ENCODE results near the gene BAZ1B. TPM values are rescaled to one million over a fixed set of nuclear protein-coding genes. Genes with fewer than 3 reads are reported as not detected.
"Not testable (repeated sequence)": the region's sequence is repeated elsewhere in the genome, so short reads cannot be mapped to it uniquely, and the experiment has no call there.

The BAZ1B gene
- polyA plus RNA-seq, 1 donor from 2014 or later = 35.0 TPM

- not testable (repeated sequence) for H4K20me1 ChIP-seq (ENCODE audit: insufficient read depth); H3K4me2 ChIP-seq (ENCODE audit: low read length); H3K9me2 ChIP-seq (ENCODE audit: insufficient read depth, low read length); H3K9me3 ChIP-seq (ENCODE audit: low read length); H3K27ac ChIP-seq (ENCODE audit: low read length); H3K9ac ChIP-seq (ENCODE audit: low read length); H3K4me3 ChIP-seq (ENCODE audit: low read length); H3F3A ChIP-seq (ENCODE audit: insufficient read depth, low read length, poor library complexity, severe bottlenecking); H3K79me2 ChIP-seq (replicated peaks; ENCODE audit: insufficient read depth, low read length); H3K27me3 ChIP-seq (ENCODE audit: insufficient read depth, low read depth, low read length); H2AFZ ChIP-seq (ENCODE audit: low read depth, low read length); H3K36me3 ChIP-seq (ENCODE audit: insufficient read depth, low read length)
Observed at GRCh38 chr7:73526158-73526494, 4.0 kb upstream of the BAZ1B start.

GRCh38 chr7:73521636-73522104 is 423 bp downstream of the BAZ1B start:
- Histone ChIP-seq H3K79me2 (replicated peaks; ENCODE audit: insufficient read depth, low read length) (peaks cover 44% of the 10 kb centered on the region), H3K9ac (ENCODE audit: low read length) (peak overlapping the region; percentile 81), H3K9me3 (ENCODE audit: low read length) (no peaks in the 10 kb centered on the region), H3K36me3 (ENCODE audit: insufficient read depth, low read length) (no peaks in the 10 kb centered on the region), H3K4me2 (ENCODE audit: low read length) (no peak overlapping the region), H3K27ac (ENCODE audit: low read length) (peak overlapping the region; percentile 84), H3K4me3 (ENCODE audit: low read length) (peak overlapping the region; percentile 79), H2AFZ (ENCODE audit: low read depth, low read length) (no peak overlapping the region), H3F3A (ENCODE audit: insufficient read depth, low read length, poor library complexity, severe bottlenecking) (no peaks in the 10 kb centered on the region), H3K9me2 (ENCODE audit: insufficient read depth, low read length) (no peaks in the 10 kb centered on the region), H3K27me3 (ENCODE audit: insufficient read depth, low read depth, low read length) (no peaks in the 10 kb centered on the region), H4K20me1 (ENCODE audit: insufficient read depth) (peaks cover 4% of the 10 kb centered on the region)
- TF ChIP-seq RAD21 (conservative IDR thresholded peaks at IDR 0.05) = no peak
- TF ChIP-seq MXI1 (conservative IDR thresholded peaks at IDR 0.05; ENCODE audit: poor library complexity, severe bottlenecking) = no peak
- TF ChIP-seq REST (IDR thresholded peaks at IDR 0.05; ENCODE audit: borderline replicate concordance) = no peak
- no peak for TF ChIP-seq POLR2AphosphoS5 (IDR thresholded peaks at IDR 0.05)
- TF ChIP-seq SMC3 (conservative IDR thresholded peaks at IDR 0.05; ENCODE audit: poor library complexity) = no peak
- no peak for TF ChIP-seq EP300 (conservative IDR thresholded peaks at IDR 0.05; ENCODE audit: poor library complexity, severe bottlenecking)
- TF ChIP-seq EZH2 (IDR thresholded peaks at IDR 0.05; ENCODE audit: borderline replicate concordance, insufficient read depth, low read length, poor library complexity, severe bottlenecking) = no peak
- TF ChIP-seq CTCF (IDR thresholded peaks at IDR 0.05; ENCODE audit: poor library complexity, severe bottlenecking) = no peak
- no peak for TF ChIP-seq TAF1 (IDR thresholded peaks at IDR 0.05; ENCODE audit: low read depth)
